HG02840 (cell line): Measurements from ENCODE around the gene TUBGCP2.
"Not testable (repeated sequence)": the region's sequence is repeated elsewhere in the genome, so short reads cannot be mapped to it uniquely, and the experiment has no call there.

Experiments used
- ATAC-seq: cut with Tn5 transposase; IDR thresholded peaks from one replicate; pipeline ENCODE4 v1.9.1; 2021; ENCODE audit warnings: mild to moderate bottlenecking, moderate library complexity, moderate number of reproducible peaks; ENCODE audit not compliant: unreplicated experiment, low FRiP score

TUBGCP2 gene

DNA sequence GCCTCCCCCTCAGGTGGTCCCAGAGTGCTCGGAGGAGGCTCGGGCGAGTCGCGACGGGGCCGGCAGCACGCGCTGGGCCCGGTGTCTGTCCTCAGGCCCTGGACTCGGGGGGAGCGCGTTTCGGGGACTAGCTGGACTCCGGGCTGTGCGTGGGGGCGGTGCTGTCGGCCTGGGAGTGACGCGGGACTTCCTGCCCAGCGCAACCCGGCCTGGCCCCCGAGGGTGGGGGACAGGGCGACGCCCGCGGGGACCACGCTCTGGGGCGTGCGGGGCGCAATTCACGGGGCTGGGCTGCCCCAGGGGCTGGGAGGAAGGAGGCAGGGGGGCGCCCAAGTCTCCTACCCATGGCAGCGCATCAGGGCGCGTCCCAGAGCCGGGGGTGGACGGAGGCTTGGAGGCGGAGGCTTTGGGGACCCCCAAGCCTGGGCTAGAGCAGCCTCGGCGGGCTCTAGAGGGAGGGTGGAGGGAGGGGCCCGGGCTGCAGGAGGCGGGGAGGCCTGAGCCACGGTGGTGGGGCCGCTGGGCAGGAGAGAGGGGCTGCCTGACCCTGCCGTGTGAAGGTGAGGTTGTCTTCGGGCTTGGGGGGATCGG lies 73.3 kb downstream of the TUBGCP2 start:
- ATAC-seq = no peak

DNA sequence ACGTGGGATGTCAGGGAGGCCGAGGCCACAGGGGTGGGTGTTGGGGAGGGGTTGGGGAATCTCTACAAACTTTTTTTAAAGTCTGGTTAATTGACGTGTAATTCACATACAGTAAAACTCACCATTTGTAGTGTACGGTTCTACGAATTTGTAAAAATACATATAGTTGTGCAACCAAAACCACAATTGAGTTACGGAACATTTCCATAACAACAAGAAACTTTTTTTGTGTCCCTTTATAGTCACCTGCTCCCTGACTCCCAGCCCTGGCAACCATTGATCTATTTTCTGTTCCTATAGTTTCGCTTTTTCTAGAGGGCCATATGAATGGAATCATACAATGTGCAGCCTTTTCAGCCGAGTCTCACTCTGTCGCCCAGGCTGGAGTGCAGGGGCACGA lies 73.9 kb downstream of the TUBGCP2 start:
- ATAC-seq = not testable (repeated sequence)

GRCh38 chr10:133231946-133232574 lies 76.6 kb downstream of the TUBGCP2 start:
- no peak for ATAC-seq

GRCh38 chr10:133231244-133231945 lies 77.3 kb downstream of the TUBGCP2 start:
- no peak for ATAC-seq

DNA sequence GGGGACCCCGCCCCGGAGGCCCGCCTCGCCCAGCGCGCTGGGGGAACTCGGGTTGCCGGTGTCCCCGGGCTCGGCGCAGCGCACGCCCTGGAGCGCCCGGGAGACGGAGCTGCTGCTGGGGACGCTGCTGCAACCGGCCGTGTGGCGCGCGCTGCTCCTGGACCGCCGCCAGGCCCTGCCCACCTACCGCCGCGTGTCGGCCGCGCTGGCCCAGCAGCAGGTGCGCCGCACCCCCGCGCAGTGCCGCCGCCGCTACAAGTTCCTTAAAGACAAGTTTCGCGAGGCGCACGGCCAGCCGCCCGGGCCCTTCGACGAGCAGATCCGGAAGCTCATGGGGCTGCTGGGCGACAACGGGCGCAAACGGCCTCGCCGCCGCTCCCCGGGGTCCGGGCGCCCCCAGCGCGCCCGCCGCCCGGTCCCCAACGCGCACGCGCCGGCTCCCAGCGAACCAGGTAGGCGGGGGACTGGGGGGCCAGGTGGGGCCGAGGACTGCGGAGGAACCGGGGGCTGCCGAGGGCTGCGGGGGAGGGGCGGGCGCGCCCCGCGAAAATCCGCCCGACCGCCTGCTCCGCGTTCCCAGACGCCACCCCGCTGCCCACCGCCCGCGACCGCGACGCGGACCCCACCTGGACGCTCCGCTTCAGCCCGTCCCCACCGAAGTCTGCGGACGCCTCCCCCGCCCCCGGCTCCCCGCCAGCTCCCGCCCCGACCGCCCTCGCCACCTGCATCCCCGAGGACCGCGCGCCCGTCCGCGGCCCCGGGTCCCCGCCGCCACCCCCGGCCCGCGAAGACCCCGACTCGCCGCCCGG lies 78.1 kb downstream of the TUBGCP2 start:
- ATAC-seq = no peak

GRCh38 chr10:133230044-133230361 lies 78.7 kb downstream of the TUBGCP2 start, which contains the start of gene UTF1:
TSS of gene UTF1 (plus strand) at chr10:133230217. CDS start at chr10:133230289, 72 bp downstream.
- ATAC-seq = no peak

DNA sequence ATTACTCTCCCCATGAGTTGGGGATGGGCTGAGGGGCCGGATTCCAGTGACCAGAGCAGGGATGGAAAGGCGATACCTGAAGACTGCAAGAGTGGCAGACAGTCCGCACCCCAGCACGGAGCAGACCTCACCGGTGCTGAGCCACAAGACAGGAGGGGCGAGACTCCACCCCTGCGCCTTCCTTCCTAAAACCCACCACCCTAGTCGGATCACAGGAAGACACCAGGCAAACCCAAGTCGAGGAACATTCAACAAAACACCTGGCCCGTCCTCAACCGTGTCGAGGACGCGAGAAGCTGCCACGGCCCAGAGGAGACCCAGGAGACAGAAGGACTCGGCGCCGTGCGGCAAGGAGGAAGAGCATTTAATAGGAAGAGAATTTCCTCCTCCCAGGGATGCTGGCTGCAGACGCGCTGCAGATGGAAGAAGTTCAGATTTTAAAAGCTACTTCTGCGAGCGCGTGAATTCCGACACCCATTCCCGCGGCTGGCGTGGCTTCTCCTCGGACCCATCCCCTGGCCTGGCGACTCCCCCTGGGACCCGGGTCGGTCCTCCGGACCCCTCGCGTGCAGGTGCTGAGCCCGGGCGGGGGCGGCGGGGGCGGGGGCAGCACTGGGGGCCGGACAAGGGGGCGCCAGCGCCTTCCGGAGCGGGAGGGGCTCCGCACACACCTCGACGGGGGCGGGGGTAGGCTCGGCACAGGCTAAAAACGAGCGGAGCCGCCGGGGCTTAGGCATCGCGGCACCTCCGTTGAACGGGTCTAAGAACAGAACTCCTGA lies 79.2 kb downstream of the TUBGCP2 start:
- no peak for ATAC-seq
